Uterus (tissue), 2 donors: Measurements from ENCODE around the gene GFM2.

Experiments used
- POLR2A ChIP-seq, 2 donors: fragments of 450-650 bp; IDR thresholded peaks; one replicate each; pipeline ENCODE4 v1.6.1; 2016; ENCODE audit warnings: antibody characterized with exemption in 2 of 2, mild to moderate bottlenecking in 1 of 2, moderate library complexity in 1 of 2
- TF ChIP-seq, protein P1 (sequence below), 4 experiments: fragments of 200-600 bp in 2 of 4; fragments of 450-650 bp in 2 of 4; sonication (generic) in 2 of 4; IDR thresholded peaks; one replicate each; pipeline ENCODE4 v1.5.1; 2016 to 2019; ENCODE audit warnings: antibody characterized with exemption in 4 of 4, mild to moderate bottlenecking in 2 of 4, moderate library complexity in 1 of 4

DNA sequence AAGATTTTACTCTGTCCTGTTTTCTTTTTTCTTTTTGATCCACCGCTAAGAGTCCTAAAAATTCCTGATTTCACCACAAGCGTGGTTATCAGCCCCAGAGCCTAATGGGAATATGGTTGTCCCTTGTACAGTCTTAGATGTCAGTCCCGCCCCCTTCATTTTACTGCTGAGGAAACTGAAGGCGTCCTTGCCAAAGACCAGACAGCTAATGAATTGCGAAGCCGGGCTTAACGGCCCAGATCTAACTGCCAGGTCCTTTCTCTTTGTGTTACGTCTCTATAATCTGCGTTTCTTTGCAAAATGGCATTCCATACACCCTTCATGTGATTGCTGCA lies 629 bp upstream of the GFM2 start:
- TF ChIP-seq, protein P1, sequence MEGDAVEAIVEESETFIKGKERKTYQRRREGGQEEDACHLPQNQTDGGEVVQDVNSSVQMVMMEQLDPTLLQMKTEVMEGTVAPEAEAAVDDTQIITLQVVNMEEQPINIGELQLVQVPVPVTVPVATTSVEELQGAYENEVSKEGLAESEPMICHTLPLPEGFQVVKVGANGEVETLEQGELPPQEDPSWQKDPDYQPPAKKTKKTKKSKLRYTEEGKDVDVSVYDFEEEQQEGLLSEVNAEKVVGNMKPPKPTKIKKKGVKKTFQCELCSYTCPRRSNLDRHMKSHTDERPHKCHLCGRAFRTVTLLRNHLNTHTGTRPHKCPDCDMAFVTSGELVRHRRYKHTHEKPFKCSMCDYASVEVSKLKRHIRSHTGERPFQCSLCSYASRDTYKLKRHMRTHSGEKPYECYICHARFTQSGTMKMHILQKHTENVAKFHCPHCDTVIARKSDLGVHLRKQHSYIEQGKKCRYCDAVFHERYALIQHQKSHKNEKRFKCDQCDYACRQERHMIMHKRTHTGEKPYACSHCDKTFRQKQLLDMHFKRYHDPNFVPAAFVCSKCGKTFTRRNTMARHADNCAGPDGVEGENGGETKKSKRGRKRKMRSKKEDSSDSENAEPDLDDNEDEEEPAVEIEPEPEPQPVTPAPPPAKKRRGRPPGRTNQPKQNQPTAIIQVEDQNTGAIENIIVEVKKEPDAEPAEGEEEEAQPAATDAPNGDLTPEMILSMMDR (IDR thresholded peaks at IDR 0.05) = peak in 1 of 4 experiments; percentile 1
- TF ChIP-seq POLR2A (IDR thresholded peaks at IDR 0.05) = no peak
